ENCODE data around the gene PKIG.
"Not testable (repeated sequence)": the region's sequence is repeated elsewhere in the genome, so short reads cannot be mapped to it uniquely, and the experiment has no call there.

Gene PKIG

GRCh38 chr20:44572551-44573500 is 9.6 kb upstream of the PKIG start:
- DNase-seq (ENCODE audit: low spot score) = no peak

DNA sequence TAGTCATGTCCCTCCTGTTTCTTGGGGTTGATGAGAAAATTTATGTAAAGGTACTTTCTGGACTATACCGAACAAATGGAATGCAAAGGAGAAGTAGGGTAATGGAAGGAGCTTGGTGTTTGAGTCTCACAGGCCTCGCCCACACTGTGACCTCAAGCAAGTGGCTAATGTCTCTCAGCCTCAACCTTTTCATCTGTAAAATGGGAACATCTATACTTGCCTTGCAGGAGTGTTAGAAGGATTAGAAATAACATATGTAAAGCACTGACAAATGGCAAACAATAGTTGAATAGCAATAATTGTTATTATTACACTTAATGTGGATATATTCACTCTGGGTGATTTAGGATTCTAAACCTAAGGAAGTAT is 8.9 kb upstream of the PKIG start:
- no peak for DNase-seq (ENCODE audit: low spot score)

GRCh38 chr20:44574372-44574771 is 8.0 kb upstream of the PKIG start:
- DNase-seq (ENCODE audit: low spot score) = no peak

GRCh38 chr20:44576297-44576696 is 6.1 kb upstream of the PKIG start:
- peak; percentile 31 for DNase-seq (ENCODE audit: low spot score)

- no peak for DNase-seq (ENCODE audit: low spot score)
These were observed 2.9 kb upstream of the PKIG start for GRCh38 chr20:44579313-44580081.

- DNase-seq (ENCODE audit: low spot score) = no peak
These were observed 1.7 kb upstream of the PKIG start for GRCh38 chr20:44580581-44581268.

GRCh38 chr20:44581515-44581914 is 864 bp upstream of the PKIG start:
- DNase-seq (ENCODE audit: low spot score) = no peak

GRCh38 chr20:44583157-44583556 is 778 bp downstream of the PKIG start:
- DNase-seq (ENCODE audit: low spot score) = no peak

DNA sequence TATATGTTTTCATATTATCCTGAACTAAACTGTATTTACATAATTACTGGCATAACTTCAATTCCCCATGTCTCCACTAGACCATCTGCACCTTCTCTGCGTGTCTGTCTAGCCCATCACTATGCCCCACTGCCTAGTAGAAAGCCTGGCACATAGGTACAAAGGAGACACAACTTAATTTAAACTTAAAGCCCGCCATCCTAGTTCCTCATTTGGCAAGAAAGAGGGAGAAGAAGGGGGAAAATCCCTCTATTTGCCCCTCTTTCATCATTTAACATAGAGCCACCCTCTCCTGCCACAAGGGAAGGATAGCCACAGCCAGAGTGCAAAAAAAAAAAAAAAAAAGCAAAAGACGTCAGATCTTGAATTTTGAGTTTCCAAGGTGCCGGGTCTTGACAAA is 1.8 kb downstream of the PKIG start:
- DNase-seq (ENCODE audit: low spot score) = no peak

DNA sequence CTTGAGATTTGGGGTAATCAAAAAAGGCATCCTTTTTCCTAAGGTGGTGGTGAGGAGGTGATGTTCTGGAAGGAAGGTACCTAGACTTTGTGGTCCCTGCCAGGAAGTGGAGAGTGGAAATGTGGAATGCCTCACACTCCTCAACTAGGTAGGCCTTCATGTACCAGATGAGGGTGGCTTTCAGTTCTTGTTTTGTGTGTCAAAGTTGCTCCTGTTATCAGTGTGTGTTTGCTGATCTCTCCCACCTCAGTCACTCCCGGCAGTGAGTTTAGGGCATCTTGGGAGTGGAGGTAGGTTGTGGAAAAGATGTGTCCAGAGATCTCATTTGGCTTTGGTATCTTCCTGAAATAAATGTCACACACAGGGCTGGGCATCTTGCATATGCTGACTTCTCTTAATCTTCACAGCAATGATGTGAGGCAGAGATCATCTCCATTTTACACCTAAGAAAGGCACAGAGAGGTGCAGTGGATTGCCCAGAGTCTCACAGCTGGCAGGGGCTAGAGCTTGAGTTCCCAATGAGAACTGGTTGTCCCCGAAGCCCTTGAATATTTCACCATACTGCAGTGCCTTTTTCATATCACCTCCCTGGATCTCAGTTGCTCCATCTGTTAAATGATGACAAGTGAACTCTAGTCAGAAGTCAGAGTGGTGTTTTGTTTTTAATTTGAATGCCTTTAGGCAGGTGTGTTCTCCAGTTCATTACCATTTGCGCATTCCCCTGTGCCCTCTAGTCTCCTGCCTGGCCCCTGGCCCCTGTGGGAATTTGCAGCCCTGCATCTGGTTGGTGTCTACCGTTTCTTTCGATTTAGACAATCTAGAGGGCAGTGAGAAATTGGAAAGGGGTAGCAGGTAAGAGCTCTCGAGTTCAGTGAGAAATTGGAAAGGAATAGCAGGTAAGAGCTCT is 2.9 kb downstream of the PKIG start:
- no peak for DNase-seq (ENCODE audit: low spot score)

DNA sequence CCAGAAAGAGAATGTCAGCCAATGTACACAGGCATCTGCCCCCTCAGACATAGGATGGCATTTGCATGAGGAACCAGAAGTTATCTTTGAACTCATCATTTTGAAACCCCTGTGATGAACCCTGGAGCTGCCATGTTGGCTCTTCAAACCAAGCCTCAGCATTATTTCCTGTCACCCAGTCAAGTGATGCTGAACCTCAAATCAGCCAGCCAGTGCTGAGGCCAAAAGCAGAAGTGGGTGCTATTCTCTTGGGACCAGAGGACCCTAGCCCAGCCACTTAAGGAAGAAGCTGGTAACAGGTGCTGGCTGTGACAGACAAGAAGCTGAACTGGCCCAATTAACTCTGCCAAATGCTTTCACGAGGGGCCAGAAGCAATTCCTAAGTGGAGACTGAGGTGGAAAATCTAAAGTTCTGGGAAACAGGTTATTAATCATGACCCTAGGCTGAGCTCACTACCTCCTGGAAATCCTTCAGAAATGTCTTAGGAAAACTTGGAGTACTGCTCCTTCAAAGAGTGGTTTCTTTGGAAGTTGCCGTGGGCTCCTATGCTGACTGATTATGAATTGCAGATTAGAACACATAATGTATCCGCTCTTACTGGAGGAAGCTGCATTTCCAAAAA is 4.0 kb downstream of the PKIG start:
- DNase-seq (ENCODE audit: low spot score) = no peak

DNA sequence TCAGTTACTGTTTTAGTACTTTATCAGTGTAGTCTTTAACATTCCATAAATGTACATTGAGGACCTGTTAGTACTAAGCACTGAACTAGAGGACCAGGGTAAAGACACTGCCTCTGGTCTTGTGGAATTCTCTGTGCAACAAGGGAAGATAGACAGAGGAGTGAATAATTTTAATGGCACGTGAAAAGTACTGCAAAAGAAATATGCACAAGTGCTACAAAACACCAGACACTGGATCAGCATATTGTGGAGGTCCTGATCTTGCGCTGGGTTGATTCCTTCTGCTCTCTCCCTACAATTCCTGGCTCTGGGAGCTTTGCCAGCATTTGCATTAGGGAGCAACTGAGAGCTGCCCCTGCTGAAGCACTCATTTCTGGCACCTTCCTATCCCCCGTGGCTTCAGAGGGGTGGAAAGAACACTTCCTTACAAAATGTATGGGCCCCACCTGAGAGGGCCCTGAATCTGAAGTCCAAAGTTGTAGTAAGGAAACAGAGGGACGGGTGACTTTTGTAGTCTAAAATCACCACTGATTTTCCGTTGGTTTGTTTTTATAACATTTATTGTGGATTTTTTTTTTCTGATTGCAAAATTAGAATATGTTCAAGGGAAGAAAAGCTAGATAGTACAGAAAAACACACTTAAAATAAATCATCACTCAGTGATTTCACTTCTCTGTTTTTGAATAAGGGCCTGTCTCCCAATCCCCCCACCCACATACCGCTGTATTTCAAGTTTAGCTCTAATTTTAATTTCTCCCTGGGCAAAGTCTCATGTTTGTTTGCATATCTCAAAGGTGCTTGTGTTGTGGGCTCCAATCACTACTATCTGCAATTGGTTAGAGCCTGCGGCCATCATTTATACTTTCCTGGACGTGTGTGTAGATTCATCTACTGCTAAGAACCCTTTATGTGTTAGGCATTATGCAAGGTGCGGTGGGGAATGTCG is 4.9 kb downstream of the PKIG start:
- DNase-seq (ENCODE audit: low spot score) = no peak

- not testable (repeated sequence) for DNase-seq (ENCODE audit: low spot score)
These were observed 5.9 kb downstream of the PKIG start for GRCh38 chr20:44588321-44588720.

DNA sequence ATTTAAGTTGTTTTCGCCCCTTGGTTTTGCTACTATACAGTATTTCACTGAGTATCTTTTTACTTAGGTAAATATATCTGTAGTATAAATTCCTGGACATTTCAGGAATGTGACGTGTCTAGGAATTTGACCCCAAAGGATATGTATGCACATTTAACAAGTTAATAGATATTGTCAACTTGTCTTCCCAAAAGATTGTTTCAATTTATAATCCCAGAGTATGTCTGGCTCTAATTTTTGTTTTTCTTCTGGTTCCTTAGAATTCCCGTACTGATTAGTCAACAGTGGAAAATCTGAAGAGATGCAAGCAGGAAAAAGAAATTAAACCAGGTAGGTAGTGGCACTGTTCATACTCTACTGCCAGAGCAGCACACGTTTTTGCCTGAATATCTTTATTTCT is 7.2 kb downstream of the PKIG start:
- DNase-seq (ENCODE audit: low spot score) = no peak

DNA sequence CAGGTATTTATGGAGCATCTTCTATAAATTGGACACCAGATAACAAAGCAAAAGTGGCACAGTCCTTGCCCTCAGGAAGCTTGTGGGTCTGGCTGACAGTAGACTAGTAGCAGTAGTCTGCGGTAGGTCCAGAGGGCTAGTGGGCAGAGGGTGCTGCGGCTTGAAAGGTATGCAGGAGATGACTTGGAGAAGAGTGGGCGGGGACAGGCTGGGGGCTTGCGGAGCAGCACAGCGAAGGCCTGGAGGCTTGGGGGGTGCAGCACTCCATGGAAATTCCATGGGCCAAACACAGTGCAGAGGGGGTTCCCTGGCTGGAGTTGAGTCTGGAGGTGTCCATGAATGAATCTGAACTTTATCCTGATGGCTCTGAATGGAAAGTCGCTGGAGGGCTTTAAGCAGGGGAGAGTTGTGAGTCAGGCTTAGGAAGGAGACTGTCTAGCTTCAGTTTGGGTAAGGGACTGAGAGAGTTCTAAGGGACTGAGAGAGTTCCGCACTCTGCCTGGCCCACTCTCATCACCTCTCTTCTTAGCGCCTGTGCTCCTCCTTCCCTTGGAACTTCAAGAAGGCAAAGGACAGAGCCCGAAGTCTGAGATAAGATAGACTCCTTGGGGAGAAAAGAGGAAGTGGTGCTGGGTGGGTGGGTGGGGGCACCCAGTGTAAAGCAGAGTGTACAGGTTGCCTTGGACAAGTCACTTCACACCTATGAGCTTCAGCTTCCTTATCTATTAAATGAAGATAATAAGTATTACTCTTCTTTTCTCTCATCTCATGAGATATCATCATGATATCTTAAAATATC is 8.8 kb downstream of the PKIG start:
- no peak for DNase-seq (ENCODE audit: low spot score)

GRCh38 chr20:44592366-44592765 is 10.0 kb downstream of the PKIG start:
- no peak for DNase-seq (ENCODE audit: low spot score)

DNA sequence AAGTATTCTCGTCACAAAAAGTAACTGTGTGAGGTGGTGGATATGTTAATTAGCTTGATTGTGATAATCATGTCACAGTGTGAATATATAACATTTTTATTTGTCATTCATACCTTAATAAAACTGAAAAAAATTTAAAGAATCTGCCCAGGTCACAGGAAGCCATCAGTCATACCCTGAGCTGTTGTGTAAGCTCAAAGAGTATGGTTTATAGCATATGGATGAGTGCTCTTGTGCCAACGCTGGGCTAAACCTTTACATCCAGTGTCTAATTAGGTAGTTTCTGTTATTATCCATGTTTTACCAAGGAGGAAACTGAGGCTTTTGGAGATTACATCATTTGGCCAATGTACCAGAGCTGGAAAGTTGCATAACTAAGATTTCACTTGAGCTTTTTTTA is 11.4 kb downstream of the PKIG start:
- DNase-seq (ENCODE audit: low spot score) = no peak

DNA sequence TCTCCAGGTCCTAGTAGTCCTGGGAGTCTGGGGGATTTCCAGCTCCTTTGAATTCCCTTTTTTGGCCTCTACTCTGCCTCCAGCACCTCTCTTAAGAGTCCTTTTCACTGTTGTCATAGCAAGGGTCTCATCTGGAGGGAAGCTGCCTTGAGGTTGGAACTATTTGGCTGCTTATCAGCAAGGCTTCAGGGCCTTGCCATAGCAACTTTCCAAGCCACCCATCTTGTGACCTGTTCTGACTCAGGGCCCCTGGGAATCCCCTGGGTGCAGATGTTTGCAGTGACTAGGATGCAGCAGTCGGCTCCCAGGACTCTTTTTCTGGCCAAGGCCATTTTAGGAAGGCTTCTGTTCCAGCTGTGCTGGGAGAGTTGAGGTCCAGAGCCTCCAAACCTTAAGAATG is 12.4 kb downstream of the PKIG start:
- DNase-seq (ENCODE audit: low spot score) = no peak

DNA sequence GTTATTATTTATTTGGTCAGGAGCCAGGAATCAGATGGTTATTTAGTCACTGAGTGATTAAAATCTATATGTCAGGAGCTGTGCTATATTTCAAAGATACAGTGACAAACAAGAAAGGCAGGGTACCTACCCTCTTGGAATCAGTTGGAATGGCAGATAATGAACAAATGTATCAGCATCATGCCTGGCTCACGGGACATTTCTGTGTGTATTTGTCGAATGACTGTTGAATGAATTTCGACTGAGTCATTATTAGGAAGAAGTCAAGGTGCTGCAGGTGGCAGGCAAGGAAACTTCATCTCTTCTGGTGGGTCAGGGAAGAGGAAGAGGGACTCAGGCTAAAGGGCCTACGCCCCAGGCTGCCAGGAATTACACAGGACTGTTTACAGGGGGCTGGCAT is 13.6 kb downstream of the PKIG start:
- no peak for DNase-seq (ENCODE audit: low spot score)
